Measurements from ENCODE around the gene ERI3.

DNA sequence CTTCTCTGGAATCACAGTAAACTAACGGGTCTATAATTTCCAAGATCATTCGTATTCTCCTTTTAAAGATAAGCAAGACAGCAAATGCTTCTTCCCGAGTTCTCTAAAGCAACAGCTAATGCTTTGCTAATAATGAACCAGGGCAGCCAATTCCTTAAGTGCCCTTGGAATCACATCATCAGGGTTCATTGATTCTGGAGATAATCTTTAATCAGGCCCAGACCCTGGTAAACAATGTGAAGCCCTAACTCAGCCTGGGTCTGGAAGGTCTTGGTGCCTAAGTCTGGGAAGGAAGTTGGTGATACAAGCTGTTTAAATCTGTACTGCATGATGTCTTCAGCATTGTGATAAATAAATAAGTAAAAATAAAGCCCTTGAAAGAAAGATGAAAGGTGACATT lies 18.4 kb downstream of the ERI3 start:
- TF ChIP-seq GATA1 (IDR thresholded peaks at IDR 0.05; ENCODE audit: low read depth, low read length) = no peak
- no peak for TF ChIP-seq POLR2A (IDR thresholded peaks at IDR 0.05; ENCODE audit: low read length)
